PC-9 (cell line): Measurements from ENCODE around the gene SCARB1.

Source experiments
- CTCF ChIP-seq: fragments of 200-600 bp; sonication (generic); conservative IDR thresholded peaks from 2 replicates; pipeline ENCODE4 v1.6.1; 2017; ENCODE audit warnings: mixed run types, antibody characterized with exemption, mild to moderate bottlenecking, moderate library complexity
- EZH2 ChIP-seq: fragments of 200-600 bp; sonication (generic); IDR thresholded peaks from 2 replicates; pipeline ENCODE4 v1.8.0; 2017; ENCODE audit warnings: antibody characterized with exemption, low read depth

GRCh38 chr12:124762384-124762783 lies 101.3 kb downstream of the SCARB1 start:
- TF ChIP-seq CTCF, result no peak
- no peak for TF ChIP-seq EZH2
